LoVo (cell line): Measurements from ENCODE around the gene CLCN3.
"Not testable (repeated sequence)": the region's sequence is repeated elsewhere in the genome, so short reads cannot be mapped to it uniquely, and the experiment has no call there.

Experiments used
- DNase-seq: peaks from one replicate; pipeline ENCODE4 v3.0.0-alpha.2; 2016; ENCODE audit warnings: low spot score

The CLCN3 gene

GRCh38 chr4:169619958-169620879, at the start of gene CLCN3:
Gene CLCN3, plus strand, starts transcription at chr4:169620578. Its CDS starts 15,351 bp downstream, at chr4:169635929.
- DNase-seq: peak; percentile 95

GRCh38 chr4:169571012-169571411, 49.4 kb upstream of the CLCN3 start:
- DNase-seq: not testable (repeated sequence)

- DNase-seq: no peak
Observed at GRCh38 chr4:169571435-169571834, 48.9 kb upstream of the CLCN3 start.

- DNase-seq: no peak
Observed at GRCh38 chr4:169573889-169574288, 46.5 kb upstream of the CLCN3 start.

GRCh38 chr4:169582203-169582602, 38.2 kb upstream of the CLCN3 start:
- DNase-seq: no peak

- DNase-seq: no peak
Observed at GRCh38 chr4:169582706-169583105, 37.7 kb upstream of the CLCN3 start.

GRCh38 chr4:169583563-169583962, 36.8 kb upstream of the CLCN3 start:
- no peak for DNase-seq

- no peak for DNase-seq
Observed at GRCh38 chr4:169593050-169593560, 27.3 kb upstream of the CLCN3 start.

GRCh38 chr4:169594560-169595195, 25.7 kb upstream of the CLCN3 start:
- no peak for DNase-seq

GRCh38 chr4:169601016-169601771, 19.2 kb upstream of the CLCN3 start:
- no peak for DNase-seq

- no peak for DNase-seq
Observed at GRCh38 chr4:169603312-169603711, 17.1 kb upstream of the CLCN3 start.

- no peak for DNase-seq
Observed at GRCh38 chr4:169604131-169604900, 16.1 kb upstream of the CLCN3 start.

- DNase-seq: no peak
Observed at GRCh38 chr4:169604903-169605331, 15.5 kb upstream of the CLCN3 start.

GRCh38 chr4:169611157-169611556, 9.2 kb upstream of the CLCN3 start:
- DNase-seq: no peak

- DNase-seq: peak; percentile 91
Observed at GRCh38 chr4:169611991-169612870, 8.1 kb upstream of the CLCN3 start, which contains the start of gene NEK1. Gene NEK1, minus strand, starts transcription at chr4:169612583. Its CDS starts 9,953 bp downstream, at chr4:169602630.

GRCh38 chr4:169612871-169613859, 7.2 kb upstream of the CLCN3 start:
- DNase-seq: peak; percentile 74

GRCh38 chr4:169615467-169616106, 4.8 kb upstream of the CLCN3 start:
- no peak for DNase-seq

- no peak for DNase-seq
Observed at GRCh38 chr4:169616846-169617245, 3.5 kb upstream of the CLCN3 start.

GRCh38 chr4:169617306-169617705, 3.1 kb upstream of the CLCN3 start:
- DNase-seq: no peak
